HEK293T (cell line): ENCODE measurements around the gene GLG1.

Experiments used
- BHLHE40 ChIP-seq: fragments of 450-650 bp; IDR thresholded peaks from 2 replicates; pipeline ENCODE4 v1.6.1; 2016; ENCODE audit warnings: mild to moderate bottlenecking, moderate library complexity, borderline replicate concordance
- ELF4 ChIP-seq: fragments of 450-650 bp; IDR thresholded peaks from 2 replicates; pipeline ENCODE4 v1.6.1; 2017; ENCODE audit warnings: antibody characterized with exemption
- FOXA1 ChIP-seq: fragments of 450-650 bp; IDR thresholded peaks from 2 replicates; pipeline ENCODE4 v1.6.1; 2016; ENCODE audit warnings: mild to moderate bottlenecking
- FOXK2 ChIP-seq: fragments of 450-650 bp; IDR thresholded peaks from 2 replicates; pipeline ENCODE4 v1.6.1; 2016; ENCODE audit warnings: mild to moderate bottlenecking
- FOXM1 ChIP-seq: fragments of 450-650 bp; IDR thresholded peaks from 2 replicates; pipeline ENCODE4 v1.6.1; 2017; ENCODE audit warnings: mild to moderate bottlenecking, borderline replicate concordance
- L3MBTL2 ChIP-seq: fragments of 450-650 bp; conservative IDR thresholded peaks from 2 replicates; pipeline ENCODE4 v1.6.1; 2016; ENCODE audit warnings: mild to moderate bottlenecking
- LEF1 ChIP-seq: fragments of 450-650 bp; IDR thresholded peaks from 2 replicates; pipeline ENCODE4 v1.6.1; 2017; ENCODE audit warnings: mild to moderate bottlenecking, borderline replicate concordance
- NFRKB ChIP-seq: fragments of 450-650 bp; IDR thresholded peaks from 2 replicates; pipeline ENCODE4 v1.6.1; 2016; ENCODE audit warnings: mild to moderate bottlenecking, moderate library complexity
- SP1 ChIP-seq: fragments of 450-650 bp; IDR thresholded peaks from 2 replicates; pipeline ENCODE4 v1.6.1; 2017
- SUZ12 ChIP-seq: fragments of 450-650 bp; IDR thresholded peaks from 2 replicates; pipeline ENCODE4 v1.6.1; 2016; ENCODE audit warnings: mild to moderate bottlenecking
- TARDBP ChIP-seq: fragments of 450-650 bp; IDR thresholded peaks from 2 replicates; pipeline ENCODE4 v1.6.1; 2016

DNA sequence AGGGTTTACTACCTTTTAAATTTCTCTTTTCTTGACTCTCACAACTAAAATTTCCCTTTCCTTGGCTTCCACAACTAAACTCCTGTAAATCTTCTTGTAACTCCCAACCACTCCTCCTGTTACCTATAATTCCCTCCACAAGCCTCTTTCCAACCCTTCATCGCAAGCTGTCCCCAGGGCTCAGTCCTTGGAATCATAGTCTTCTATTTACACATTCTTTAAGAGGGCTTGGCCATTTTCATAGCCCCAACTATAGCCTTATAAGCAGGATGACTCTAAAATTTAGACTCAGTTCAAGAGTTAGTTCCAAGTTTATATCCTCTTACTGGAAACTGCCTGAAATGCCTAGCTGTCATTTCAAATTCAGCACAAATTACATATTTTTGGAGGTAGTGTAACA, 23.9 kb downstream of the GLG1 start:
- TF ChIP-seq SUZ12 (no peak), BHLHE40 (no peak), FOXM1 (no peak), TARDBP (no peak), SP1 (no peak), LEF1 (no peak), ELF4 (no peak), FOXK2 (no peak), L3MBTL2 (no peak), FOXA1 (no peak), NFRKB (no peak)
